AG09309 (cell line): ENCODE results near the gene MAN1C1.

Source experiments
- DNase-seq: peaks from one replicate; pipeline ENCODE4 v3.0.0-alpha.2; 2010; ENCODE audit warnings: low read depth
- H3K4me3 ChIP-seq: 2 replicates; pipeline ENCODE4 v1.5.1; 2011; ENCODE audit warnings: mild to moderate bottlenecking, low read depth, low read length, moderate library complexity; ENCODE audit not compliant: control insufficient read depth
- CTCF ChIP-seq: IDR thresholded peaks from 2 replicates; pipeline ENCODE4 v1.5.1; 2011; ENCODE audit warnings: mild to moderate bottlenecking, low read depth, low read length, inconsistent platforms; ENCODE audit not compliant: insufficient read depth, control insufficient read depth; ENCODE audit errors: missing control alignments

MAN1C1 gene

GRCh38 chr1:25716320-25716719, 99.7 kb downstream of the MAN1C1 start:
- no peak for DNase-seq
- no peak for TF ChIP-seq CTCF
- no peak overlapping the region for H3K4me3 ChIP-seq

- H3K4me3 ChIP-seq: no peak overlapping the region
- no peak for DNase-seq
- no peak for TF ChIP-seq CTCF
Observed at GRCh38 chr1:25718732-25719131, 102.1 kb downstream of the MAN1C1 start.

DNA sequence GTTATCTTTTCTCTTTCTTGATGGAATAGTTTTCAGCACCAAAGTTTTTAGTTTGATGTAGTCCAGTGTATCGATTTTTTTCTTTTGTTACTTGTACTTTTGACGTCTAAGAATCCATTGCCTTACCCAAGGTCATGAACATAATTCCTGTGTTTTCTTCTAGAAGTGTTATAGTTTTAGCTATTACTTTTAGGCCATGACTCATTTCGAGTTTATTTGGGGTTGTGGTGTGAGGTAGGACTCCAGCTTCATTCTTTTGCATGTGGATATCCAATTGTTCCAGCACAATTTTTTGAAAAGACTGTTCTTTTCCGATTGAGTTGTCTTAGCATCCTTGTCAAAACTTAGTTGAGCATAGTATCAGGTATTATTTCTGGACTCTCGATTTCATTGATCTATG, 104.0 kb downstream of the MAN1C1 start:
- no peak overlapping the region for H3K4me3 ChIP-seq
- TF ChIP-seq CTCF: no peak
- DNase-seq: no peak

DNA sequence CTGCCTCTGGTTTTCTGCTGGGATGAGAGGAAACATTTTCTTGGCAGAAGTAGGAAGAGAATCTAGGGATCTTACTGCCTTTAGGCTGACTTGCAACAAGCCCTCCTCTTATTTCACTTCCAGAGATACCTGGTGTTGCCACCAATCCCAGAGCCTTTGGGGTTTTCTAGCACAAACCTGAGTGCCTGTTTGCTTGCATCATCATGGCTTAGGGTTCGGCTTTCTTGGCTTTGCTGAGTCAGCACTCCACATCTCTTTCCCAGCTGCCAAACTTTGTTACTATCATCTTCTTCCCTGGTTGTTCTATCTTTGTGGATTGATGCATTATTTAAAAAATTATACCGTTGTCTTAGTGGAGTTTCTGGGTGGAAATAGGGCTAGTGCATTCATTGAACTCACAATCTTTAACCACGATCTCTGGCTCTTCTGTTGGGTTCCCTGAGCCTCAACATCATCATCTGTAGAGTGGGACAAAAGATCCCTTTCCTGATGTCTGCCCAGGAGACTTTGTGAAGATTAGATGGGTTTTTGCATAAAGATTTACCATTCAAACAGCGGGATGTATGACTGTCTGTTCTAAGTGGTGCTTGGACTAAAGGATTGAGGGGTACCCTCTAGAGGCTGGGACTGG, 106.8 kb downstream of the MAN1C1 start:
- no peak for DNase-seq
- no peak overlapping the region for H3K4me3 ChIP-seq
- TF ChIP-seq CTCF: no peak

DNA sequence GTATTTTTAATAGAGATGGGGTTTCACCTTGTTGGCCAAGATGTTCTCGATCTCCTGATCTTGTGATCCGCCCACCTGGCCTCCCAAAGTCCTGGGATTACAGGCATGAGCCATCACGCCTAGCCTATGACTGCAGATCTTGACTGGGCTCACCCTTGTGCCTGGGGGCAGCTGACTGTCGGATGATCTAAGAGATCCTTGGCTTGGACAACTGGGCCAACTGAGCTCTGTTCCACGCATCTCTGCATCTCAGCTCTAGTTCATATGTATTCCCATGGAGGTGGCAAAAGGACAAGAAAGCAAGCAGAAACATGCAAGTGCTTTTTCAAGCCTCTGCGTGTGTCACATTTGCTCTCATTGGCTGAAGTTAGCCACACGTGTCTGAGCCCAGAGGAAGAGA, 107.6 kb downstream of the MAN1C1 start:
- DNase-seq: no peak
- no peak for TF ChIP-seq CTCF
- H3K4me3 ChIP-seq: no peak overlapping the region

DNA sequence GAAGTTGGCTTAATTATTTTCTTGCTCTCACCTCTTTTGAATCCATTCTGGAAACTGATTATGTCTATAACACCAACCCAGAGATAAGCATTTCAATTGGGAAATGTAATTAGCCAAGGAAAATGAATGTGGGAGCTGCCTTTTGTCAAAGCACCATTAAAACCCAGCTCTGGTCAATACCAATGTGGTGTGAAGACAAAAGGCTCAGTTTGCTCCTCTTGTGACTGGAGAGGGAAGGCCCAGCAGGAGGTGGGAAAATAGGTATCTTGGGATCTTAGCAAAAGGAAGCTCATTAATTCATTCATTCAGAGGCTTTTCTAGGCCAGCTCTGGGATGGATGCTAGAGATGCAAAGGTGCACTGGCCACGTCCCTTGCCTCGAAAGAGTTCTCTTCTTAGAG, 108.4 kb downstream of the MAN1C1 start:
- no peak for TF ChIP-seq CTCF
- H3K4me3 ChIP-seq: no peak overlapping the region
- DNase-seq: no peak

DNA sequence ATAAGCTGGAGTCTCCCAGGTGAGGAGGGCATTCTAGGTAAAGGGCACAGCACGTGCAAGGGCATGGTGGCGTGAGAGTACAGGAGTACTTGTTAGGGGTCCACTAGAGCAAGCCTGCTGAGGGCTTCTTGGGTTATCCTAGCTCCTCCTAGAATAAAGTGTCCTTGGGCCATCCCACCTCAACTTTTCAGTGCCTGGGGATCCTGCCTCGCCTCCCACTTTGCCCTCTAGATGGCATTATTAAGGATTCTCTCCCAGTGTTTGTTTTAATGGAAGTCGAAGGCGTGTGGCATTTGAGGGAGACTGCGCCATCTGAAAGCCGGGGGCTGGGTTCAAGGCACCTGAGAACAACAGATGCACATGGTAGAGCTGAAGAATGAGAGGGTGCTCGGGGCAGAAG, 108.9 kb downstream of the MAN1C1 start:
- TF ChIP-seq CTCF: no peak
- H3K4me3 ChIP-seq: no peak overlapping the region
- no peak for DNase-seq
